IMR-90 (cell line): Measurements from ENCODE around the gene PFAS. TPM values are rescaled to one million over a fixed set of nuclear protein-coding genes. Genes with fewer than 3 reads are reported as not detected.

Source experiments
- ATAC-seq: fragments of 200-7000 bp; cut with Tn5 transposase; 2 replicates; pipeline ENCODE4 v1.9.1; 2020; ENCODE audit warnings: low read depth, mild to moderate bottlenecking, moderate library complexity
- BruUV-seq: library from RNA; stranded (reverse); fragments of 400-500 nt; replicated peaks from 2 replicates; lab custom pipeline; 2021; lab: Mats Ljungman, UMichigan
- CTCF ChIA-PET: fragments of 300-600 bp; formaldehyde crosslinking; extraction: SDS; loops from one replicate; lab custom pipeline; 2021; ENCODE audit warnings: antibody characterized with exemption; lab: Yijun Ruan, JAX
- POLR2A ChIA-PET: fragments of 300-600 bp; sonication (Branson Sonifier 250); formaldehyde crosslinking; loops from one replicate; lab custom pipeline; 2022; ENCODE audit warnings: antibody characterized with exemption; ENCODE audit not compliant: unreplicated experiment; lab: Charles Lee
- DNase-seq: peaks from one replicate; pipeline ENCODE4 v3.0.0; 2013
- H2AFZ ChIP-seq: replicated peaks from 2 replicates; pipeline ENCODE3; 2013; ENCODE audit warnings: low read length, mild to moderate bottlenecking; ENCODE audit not compliant: poor library complexity
- H2AK5ac ChIP-seq: 2 replicates; pipeline ENCODE4 v1.6.1; 2013; ENCODE audit warnings: low read depth, low read length, inconsistent platforms
- H2AK9ac ChIP-seq: replicated peaks from 2 replicates; pipeline ENCODE3; 2013; ENCODE audit warnings: mild to moderate bottlenecking, low read depth, low read length, moderate library complexity; ENCODE audit not compliant: poor library complexity
- H2BK120ac ChIP-seq: 2 replicates; pipeline ENCODE4 v1.6.1; 2013; ENCODE audit warnings: low read depth, low read length, inconsistent platforms
- H2BK15ac ChIP-seq: 3 replicates; pipeline ENCODE4 v1.6.1; 2013; ENCODE audit warnings: low read depth, low read length, inconsistent platforms
- H2BK20ac ChIP-seq: 2 replicates; pipeline ENCODE4 v1.6.1; 2013; ENCODE audit warnings: low read depth, mild to moderate bottlenecking, inconsistent platforms, low read length, moderate library complexity
- H2BK5ac ChIP-seq: 2 replicates; pipeline ENCODE4 v1.6.1; 2013; ENCODE audit warnings: mild to moderate bottlenecking, low read depth, low read length, inconsistent platforms; ENCODE audit not compliant: poor library complexity, severe bottlenecking
- H3K14ac ChIP-seq: replicated peaks from 2 replicates; pipeline ENCODE4 v1.6.1; 2013; ENCODE audit warnings: low read depth, low read length, inconsistent platforms
- H3K18ac ChIP-seq: 2 replicates; pipeline ENCODE4 v1.6.1; 2013; ENCODE audit warnings: low read depth, low read length, control low read depth
- H3K23ac ChIP-seq: 2 replicates; pipeline ENCODE4 v1.6.1; 2013; ENCODE audit warnings: low read depth, low read length, inconsistent platforms
- H3K27ac ChIP-seq: 2 replicates; pipeline ENCODE4 v1.5.1; 2013; ENCODE audit warnings: mild to moderate bottlenecking, control low read depth, low read length; ENCODE audit not compliant: insufficient read depth
- H3K27me3 ChIP-seq: 2 replicates; pipeline ENCODE4 v1.6.1; 2013; ENCODE audit warnings: low read length; ENCODE audit not compliant: control insufficient read depth, insufficient read depth
- H3K36me3 ChIP-seq: 2 replicates; pipeline ENCODE4 v1.6.1; 2013; ENCODE audit warnings: low read length, mixed read lengths; ENCODE audit not compliant: control insufficient read depth, insufficient read depth
- H3K4ac ChIP-seq: 2 replicates; pipeline ENCODE4 v1.6.1; 2013; ENCODE audit warnings: low read depth, low read length, inconsistent platforms
- H3K4me1 ChIP-seq: 2 replicates; pipeline ENCODE4 v1.6.1; 2013; ENCODE audit warnings: low read length, mixed read lengths; ENCODE audit not compliant: control insufficient read depth, insufficient read depth
- H3K4me2 ChIP-seq: 2 replicates; pipeline ENCODE4 v1.6.1; 2013; ENCODE audit warnings: low read depth, mild to moderate bottlenecking, control low read depth, low read length, moderate library complexity
- H3K4me3 ChIP-seq: 2 replicates; pipeline ENCODE4 v1.5.1; 2013; ENCODE audit warnings: low read depth, mild to moderate bottlenecking, control low read depth, low read length, moderate library complexity; ENCODE audit not compliant: insufficient read depth
- H3K56ac ChIP-seq: 2 replicates; pipeline ENCODE4 v1.6.1; 2013; ENCODE audit warnings: low read length, inconsistent platforms; ENCODE audit not compliant: insufficient read depth; ENCODE audit errors: extremely low read depth
- H3K79me1 ChIP-seq, 2 experiments: 2 replicates each; pipeline ENCODE4 v1.6.1; 2013; ENCODE audit warnings: low read length in 2 of 2, inconsistent platforms in 1 of 2, low read depth in 1 of 2
- H3K9ac ChIP-seq: 2 replicates; pipeline ENCODE4 v1.6.1; 2013; ENCODE audit warnings: low read depth, low read length, control low read depth
- H3K9me1 ChIP-seq: 2 replicates; pipeline ENCODE4 v1.6.1; 2013; ENCODE audit warnings: low read length, inconsistent platforms; ENCODE audit not compliant: insufficient read depth
- H3K9me3 ChIP-seq: 2 replicates; pipeline ENCODE4 v1.6.1; 2013; ENCODE audit warnings: low read length; ENCODE audit not compliant: control insufficient read depth, insufficient read depth
- H4K20me1 ChIP-seq: 2 replicates; pipeline ENCODE4 v1.6.1; 2013; ENCODE audit warnings: low read length, inconsistent platforms; ENCODE audit not compliant: insufficient read depth
- H4K5ac ChIP-seq: 2 replicates; pipeline ENCODE4 v1.6.1; 2013; ENCODE audit warnings: mild to moderate bottlenecking, low read depth, low read length, control low read depth
- H4K8ac ChIP-seq, 2 experiments: 2 replicates each; pipeline ENCODE4 v1.6.1; 2013; ENCODE audit warnings: low read depth in 2 of 2, low read length in 2 of 2, control low read depth in 1 of 2, inconsistent platforms in 1 of 2
- H4K91ac ChIP-seq: 2 replicates; pipeline ENCODE4 v1.6.1; 2013; ENCODE audit warnings: low read depth, low read length, inconsistent platforms; ENCODE audit not compliant: insufficient read depth
- BHLHE40 ChIP-seq: fragments of 150-350 bp; IDR thresholded peaks from 2 replicates; pipeline ENCODE4 v1.6.1; 2016; ENCODE audit warnings: mild to moderate bottlenecking, low read depth, low read length
- CHD1 ChIP-seq: IDR thresholded peaks from 2 replicates; pipeline ENCODE4 v1.6.1; 2012; ENCODE audit warnings: low read depth, low read length, improper control_type of control experiment
- FOS ChIP-seq: fragments of 150-350 bp; IDR thresholded peaks from 2 replicates; pipeline ENCODE4 v1.6.1; 2016; ENCODE audit warnings: low read depth, low read length
- MAZ ChIP-seq: IDR thresholded peaks from 2 replicates; pipeline ENCODE4 v1.6.1; 2012; ENCODE audit warnings: low read depth, mild to moderate bottlenecking, low read length, improper control_type of control experiment, moderate library complexity, borderline replicate concordance
- NFE2L2 ChIP-seq: fragments of 150-350 bp; IDR thresholded peaks from 2 replicates; pipeline ENCODE4 v1.6.1; 2016; ENCODE audit warnings: low read depth, mild to moderate bottlenecking, low read length
- POLR2A ChIP-seq: IDR thresholded peaks from 2 replicates; pipeline ENCODE4 v1.6.1; 2012; ENCODE audit warnings: mild to moderate bottlenecking, low read depth, low read length
- RAD21 ChIP-seq: IDR thresholded peaks from 2 replicates; pipeline ENCODE4 v1.6.1; 2012; ENCODE audit warnings: low read length, improper control_type of control experiment
- RCOR1 ChIP-seq: IDR thresholded peaks from 2 replicates; pipeline ENCODE4 v1.6.1; 2012; ENCODE audit warnings: mild to moderate bottlenecking, low read length, improper control_type of control experiment; ENCODE audit not compliant: insufficient replicate concordance
- SMC3 ChIP-seq: fragments of 150-350 bp; IDR thresholded peaks from 2 replicates; pipeline ENCODE4 v1.6.1; 2016; ENCODE audit warnings: low read depth, mild to moderate bottlenecking, antibody characterized with exemption, low read length, moderate library complexity
- WGBS, 2 experiments: methylation state at CpG; one replicate each; pipeline versions ENCODE4 v1.1.5 to v1.1.7; 2013; ENCODE audit warnings: missing lambda C conversion rate in 2 of 2; ENCODE audit not compliant: insufficient read length in 1 of 2; ENCODE audit errors: extremely low coverage in 2 of 2; 5-methylcytosine and 5-hydroxymethylcytosine counted together
- dilution Hi-C: fragments of 300-500 bp; cut with HindIII; formaldehyde crosslinking; loops from one replicate; pipeline ENCODE4 v1.14.3; 2018; ENCODE audit warnings: low sequenced_read_pairs; ENCODE audit not compliant: unreplicated experiment
- in situ Hi-C: fragments of 300-500 bp; cut with MboI; formaldehyde crosslinking; loops from 3 replicates; pipeline ENCODE4 v1.14.3; 2019; ENCODE audit warnings: low sequenced_read_pairs, inconsistent platforms, mixed read lengths
- intact Hi-C: fragments of 100-400 bp; cut with micrococcal nuclease; formaldehyde crosslinking; loops from 2 replicates; pipeline ENCODE4 v1.10.0; 2022
- polyA plus RNA-seq, 3 experiments: library from polyadenylated mRNA; depleted of rRNA; stranded (reverse); fragments of >200 nt; gene quantifications; 2 replicates each; pipeline ENCODE4 v1.2.3, GENCODE V29; 2012; ENCODE audit warnings: low replicate concordance in 1 of 3
- total RNA-seq: library from RNA; depleted of rRNA; stranded (reverse); fragments of >200 nt; gene quantifications from 2 replicates; pipeline ENCODE4 v1.2.3, GENCODE V29; 2012
- TF ChIP-seq, protein P1 (sequence below): fragments of 150-350 bp; IDR thresholded peaks from 2 replicates; pipeline ENCODE4 v1.6.1; 2016; ENCODE audit warnings: low read depth, mild to moderate bottlenecking, low read length, moderate library complexity, borderline replicate concordance
- TF ChIP-seq, protein P2 (sequence below): fragments of 150-350 bp; IDR thresholded peaks from 2 replicates; pipeline ENCODE4 v1.6.1; 2017; ENCODE audit warnings: mild to moderate bottlenecking, antibody characterized with exemption, low read length, low read depth

PFAS gene
- total and polyA plus RNA-seq, 2 of the 4 experiments (the other 2 are of a cell fraction) = 20.7 to 26.2 TPM

DNA sequence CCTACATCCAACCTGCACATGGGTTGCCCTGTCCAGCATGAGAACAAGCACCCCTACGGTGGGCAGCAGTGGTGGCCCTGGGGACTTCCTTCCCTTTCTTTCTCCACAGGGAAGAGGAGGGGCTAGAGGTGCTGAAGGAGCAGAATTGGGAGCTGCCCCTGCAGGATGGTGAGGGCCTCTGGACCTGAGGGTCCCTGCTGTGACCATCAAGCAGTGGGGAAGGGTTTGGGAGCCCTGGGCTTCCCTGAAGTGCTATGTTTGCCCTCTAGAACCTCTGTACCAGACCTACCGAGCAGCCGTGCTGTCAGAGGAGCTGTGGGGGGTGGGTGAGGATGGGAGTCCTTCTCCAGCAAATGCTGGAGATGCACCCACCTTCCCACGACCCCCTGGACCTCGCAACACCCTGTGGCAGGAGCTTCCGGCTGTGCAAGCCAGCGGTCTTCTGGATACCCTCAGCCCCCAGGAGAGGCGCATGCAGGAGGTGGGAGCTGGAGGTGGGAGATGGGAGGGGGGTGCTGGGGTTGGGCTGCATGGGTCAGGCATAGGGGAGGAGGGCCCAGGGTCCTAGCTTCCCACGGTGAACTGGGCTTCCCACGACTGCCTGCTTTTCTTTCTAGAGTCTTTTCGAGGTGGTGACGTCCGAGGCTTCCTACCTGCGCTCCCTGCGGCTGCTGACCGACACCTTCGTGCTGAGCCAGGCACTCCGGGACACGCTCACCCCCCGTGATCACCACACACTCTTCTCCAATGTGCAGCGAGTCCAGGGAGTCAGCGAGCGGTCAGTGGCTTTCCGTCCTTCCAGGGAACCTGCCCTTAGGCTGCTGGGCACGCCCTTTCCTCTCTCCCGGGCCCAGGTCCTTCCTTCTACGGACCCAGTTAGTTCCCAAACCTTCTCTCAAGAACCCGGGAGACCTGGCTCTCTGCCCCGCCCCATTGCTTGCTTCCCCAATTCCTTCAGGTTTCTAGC, 66.0 kb downstream of the PFAS start (continued):
- no peak for TF ChIP-seq POLR2A

DNA sequence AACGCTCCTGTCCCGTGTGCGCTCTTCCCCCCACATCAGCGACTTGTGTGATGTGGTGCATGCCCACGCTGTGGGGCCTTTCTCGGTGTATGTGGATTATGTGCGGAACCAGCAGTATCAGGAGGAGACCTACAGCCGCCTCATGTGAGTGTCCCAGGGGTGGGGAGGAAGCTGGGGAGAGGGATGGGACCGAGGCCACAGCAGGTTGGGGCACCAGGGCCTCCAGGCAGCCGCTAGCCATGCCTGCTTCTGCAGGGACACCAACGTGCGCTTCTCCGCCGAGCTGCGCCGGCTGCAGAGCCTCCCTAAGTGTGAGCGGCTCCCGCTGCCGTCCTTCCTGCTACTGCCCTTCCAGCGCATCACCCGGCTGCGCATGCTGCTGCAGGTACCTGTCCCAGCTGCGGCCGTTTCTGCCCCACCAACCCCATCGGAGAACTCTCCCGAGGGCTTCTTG, 66.7 kb downstream of the PFAS start:
- H2BK20ac ChIP-seq = no peak overlapping the region
- H2BK120ac ChIP-seq = no peak overlapping the region
- no peak overlapping the region for H3K14ac ChIP-seq
- H2AK5ac ChIP-seq = no peak overlapping the region
- H2AK9ac ChIP-seq = no peak overlapping the region
- BruUV-seq = no TSS peak
- in situ Hi-C loops = loop anchor here (25.0 kb wide), 1 partner anchor 228 kb away; the partner anchor contains the start of gene ALOX12B
- H3K56ac ChIP-seq = no peak overlapping the region
- no peak overlapping the region for H2BK15ac ChIP-seq
- dilution Hi-C loops = no loop called here
- H2BK5ac ChIP-seq = no peak overlapping the region
- H3K4me2 ChIP-seq = peak overlapping the region; percentile 49; the same call in 1 of the 2 replicates
- no peaks in the 10 kb centered on the region for H4K20me1 ChIP-seq
- H3K4me1 ChIP-seq = no peaks in the 10 kb centered on the region; the same call in 1 of the 2 replicates
- H3K27me3 ChIP-seq = peaks cover 83% of the 10 kb centered on the region
- H3K4me3 ChIP-seq = no peak overlapping the region
- DNase-seq (no peak), ATAC-seq (peak; percentile 60)
- ChIA-PET CTCF (no interaction called here), POLR2A (no interaction called here)
- H4K91ac ChIP-seq = no peak overlapping the region
- WGBS, 2 experiments = 9% methylated on average over 16 of the region's 26 CpGs; no CpG with 5 or more reads in 1 of the 2 experiments
- H3K9me1 ChIP-seq = no peaks in the 10 kb centered on the region
- intact Hi-C loops = no loop called here
- no peak overlapping the region for H3K9ac ChIP-seq
- no peak overlapping the region for H4K5ac ChIP-seq
- H3K18ac ChIP-seq = no peak overlapping the region
- no peak overlapping the region for H4K8ac ChIP-seq
- peak overlapping the region; percentile 71 for H2AFZ ChIP-seq
- no peak overlapping the region for H3K23ac ChIP-seq
- 0 out of 2 replicates have a peak, but pooled peaks cover 2% of the 10 kb centered on the region for H3K9me3 ChIP-seq
- no peak overlapping the region for H3K27ac ChIP-seq
- no peaks in the 10 kb centered on the region for H3K79me1 ChIP-seq
- H3K4ac ChIP-seq = no peak overlapping the region
- H3K36me3 ChIP-seq = no peaks in the 10 kb centered on the region
- TF ChIP-seq FOS (no peak), RAD21 (no peak), MAZ (no peak), CHD1 (no peak), BHLHE40 (no peak), POLR2A (no peak), SMC3 (no peak), NFE2L2 (no peak), RCOR1 (no peak)
- TF ChIP-seq, protein P1, sequence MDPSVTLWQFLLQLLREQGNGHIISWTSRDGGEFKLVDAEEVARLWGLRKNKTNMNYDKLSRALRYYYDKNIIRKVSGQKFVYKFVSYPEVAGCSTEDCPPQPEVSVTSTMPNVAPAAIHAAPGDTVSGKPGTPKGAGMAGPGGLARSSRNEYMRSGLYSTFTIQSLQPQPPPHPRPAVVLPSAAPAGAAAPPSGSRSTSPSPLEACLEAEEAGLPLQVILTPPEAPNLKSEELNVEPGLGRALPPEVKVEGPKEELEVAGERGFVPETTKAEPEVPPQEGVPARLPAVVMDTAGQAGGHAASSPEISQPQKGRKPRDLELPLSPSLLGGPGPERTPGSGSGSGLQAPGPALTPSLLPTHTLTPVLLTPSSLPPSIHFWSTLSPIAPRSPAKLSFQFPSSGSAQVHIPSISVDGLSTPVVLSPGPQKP = no peak
- TF ChIP-seq, protein P2, sequence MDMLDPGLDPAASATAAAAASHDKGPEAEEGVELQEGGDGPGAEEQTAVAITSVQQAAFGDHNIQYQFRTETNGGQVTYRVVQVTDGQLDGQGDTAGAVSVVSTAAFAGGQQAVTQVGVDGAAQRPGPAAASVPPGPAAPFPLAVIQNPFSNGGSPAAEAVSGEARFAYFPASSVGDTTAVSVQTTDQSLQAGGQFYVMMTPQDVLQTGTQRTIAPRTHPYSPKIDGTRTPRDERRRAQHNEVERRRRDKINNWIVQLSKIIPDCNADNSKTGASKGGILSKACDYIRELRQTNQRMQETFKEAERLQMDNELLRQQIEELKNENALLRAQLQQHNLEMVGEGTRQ = no peak
